GDM1 (cell line): Measurements from ENCODE around the gene CEP250.

Experiments used
- DNase-seq: peaks from one replicate; lab custom pipeline; 2025; lab: John Stamatoyannopoulos, UW

CEP250 gene

DNA sequence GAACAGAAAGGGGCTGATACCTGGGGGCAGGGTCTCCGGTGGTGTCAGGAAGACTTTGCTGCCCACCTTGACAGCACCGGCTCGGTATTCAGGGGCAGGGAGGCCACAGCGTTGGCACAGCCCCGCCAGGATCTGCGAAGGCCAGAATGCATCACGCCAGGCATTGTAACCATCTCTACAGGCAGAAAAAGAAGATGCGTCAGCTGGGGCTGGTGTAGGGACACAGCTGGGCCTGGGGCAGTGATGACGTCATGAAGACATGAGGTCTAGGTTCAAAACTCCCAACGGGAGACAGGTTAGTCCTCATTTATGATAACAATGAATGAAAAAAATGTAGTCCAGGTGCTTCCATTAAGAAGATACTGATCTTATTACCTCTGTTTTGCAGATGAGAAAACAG, 108.4 kb downstream of the CEP250 start:
- no peak for DNase-seq

DNA sequence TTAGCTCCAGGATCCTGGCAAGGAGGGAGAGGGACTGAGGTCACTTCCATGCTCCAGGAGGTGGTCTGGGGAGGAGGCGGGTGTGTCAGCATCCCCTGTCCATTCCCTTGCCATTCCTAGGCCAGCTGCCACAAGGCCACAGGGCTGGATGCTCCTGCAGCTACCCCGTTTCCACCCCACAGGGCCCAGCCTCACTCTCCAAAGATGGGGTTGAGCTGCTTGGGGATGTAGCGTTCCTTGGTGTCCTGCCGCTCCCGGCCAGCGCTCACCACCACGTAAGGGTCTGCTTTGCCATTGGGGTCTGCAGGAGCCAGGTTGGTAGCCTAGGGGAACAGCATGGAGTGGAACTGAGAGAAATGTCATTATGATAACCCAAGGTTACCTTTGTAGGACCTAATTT, 109.5 kb downstream of the CEP250 start:
- DNase-seq, result no peak

DNA sequence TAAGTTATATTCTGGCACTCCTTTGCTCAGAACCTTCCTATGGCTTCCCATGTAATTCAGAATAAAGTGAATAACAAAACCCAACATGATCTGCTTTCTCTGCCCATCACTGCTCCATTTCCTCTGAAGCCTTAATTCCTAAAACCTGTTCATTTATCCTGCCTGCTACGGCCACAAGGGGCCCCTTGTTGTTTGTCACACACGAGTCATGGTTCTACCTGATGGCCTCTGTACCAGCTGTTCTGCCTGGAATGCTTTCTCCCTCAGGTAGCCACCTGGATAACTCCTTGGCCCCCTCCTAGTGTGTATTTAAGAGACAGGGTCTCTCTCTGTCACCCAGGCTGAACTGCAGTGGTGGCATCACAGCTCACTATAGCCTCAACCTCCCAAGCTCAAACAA, 113.2 kb downstream of the CEP250 start:
- DNase-seq, result no peak
